ENCODE measurements around the gene RB1.
"Not testable (repeated sequence)": the region's sequence is repeated elsewhere in the genome, so short reads cannot be mapped to it uniquely, and the experiment has no call there.

RB1 gene

GRCh38 chr13:48355524-48355923 is 52.0 kb downstream of the RB1 start:
- DNase-seq: not testable (repeated sequence)

GRCh38 chr13:48356750-48357149 is 53.2 kb downstream of the RB1 start:
- no peak for DNase-seq

- no peak for DNase-seq
Observed at GRCh38 chr13:48369988-48370387, 66.4 kb downstream of the RB1 start.

- DNase-seq: no peak
Observed at GRCh38 chr13:48370815-48371214, 67.3 kb downstream of the RB1 start.

- DNase-seq: no peak
Observed at GRCh38 chr13:48377857-48378256, 74.3 kb downstream of the RB1 start.

GRCh38 chr13:48380581-48380980 is 77.0 kb downstream of the RB1 start:
- no peak for DNase-seq

GRCh38 chr13:48383384-48383783 is 79.8 kb downstream of the RB1 start:
- no peak for DNase-seq

- DNase-seq: no peak
Observed at GRCh38 chr13:48386816-48387215, 83.3 kb downstream of the RB1 start.

GRCh38 chr13:48391257-48391656 is 87.7 kb downstream of the RB1 start:
- no peak for DNase-seq

GRCh38 chr13:48393030-48393697 is 89.6 kb downstream of the RB1 start:
- no peak for DNase-seq

GRCh38 chr13:48393698-48394085 is 90.1 kb downstream of the RB1 start:
- no peak for DNase-seq

- DNase-seq: no peak
Observed at GRCh38 chr13:48397744-48398143, 94.2 kb downstream of the RB1 start.

- no peak for DNase-seq
Observed at GRCh38 chr13:48398450-48399095, 95.0 kb downstream of the RB1 start.

- no peak for DNase-seq
Observed at GRCh38 chr13:48400090-48400694, 96.6 kb downstream of the RB1 start.

- peak in 1 of 2 donors; percentile 52 for DNase-seq
Observed at GRCh38 chr13:48400850-48401291, 97.3 kb downstream of the RB1 start.

GRCh38 chr13:48401480-48401879 is 97.9 kb downstream of the RB1 start:
- peak in 1 of 2 donors; percentile 69 for DNase-seq

- DNase-seq: no peak
Observed at GRCh38 chr13:48402325-48402932, 98.9 kb downstream of the RB1 start.

GRCh38 chr13:48403151-48403631 is 99.6 kb downstream of the RB1 start:
- peak in 1 of 2 donors; percentile 63 for DNase-seq

- no peak for DNase-seq
Observed at GRCh38 chr13:48403913-48404312, 100.4 kb downstream of the RB1 start.

GRCh38 chr13:48404952-48405351 is 101.4 kb downstream of the RB1 start:
- no peak for DNase-seq

GRCh38 chr13:48405875-48406274 is 102.3 kb downstream of the RB1 start:
- DNase-seq: peak in 1 of 2 donors; percentile 60

GRCh38 chr13:48410199-48410598 is 106.6 kb downstream of the RB1 start:
- DNase-seq: peak in 1 of 2 donors; percentile 61

- no peak for DNase-seq
Observed at GRCh38 chr13:48411147-48411794, 107.7 kb downstream of the RB1 start.

Measured in CD4-positive, alpha-beta T cell treated with Interleukin-4 for 1 hour (primary cell).